ENCODE measurements around the gene GMPR. TPM values are rescaled to one million over a fixed set of nuclear protein-coding genes. Genes with fewer than 3 reads are reported as not detected.

GMPR gene
- total and polyA plus RNA-seq, 10 of the 15 experiments (the other 5 are each of a cell fraction or from before 2014, with no cell fraction given): 0.15 to 1.8 (median 0.49) TPM; not detected in 1

DNA sequence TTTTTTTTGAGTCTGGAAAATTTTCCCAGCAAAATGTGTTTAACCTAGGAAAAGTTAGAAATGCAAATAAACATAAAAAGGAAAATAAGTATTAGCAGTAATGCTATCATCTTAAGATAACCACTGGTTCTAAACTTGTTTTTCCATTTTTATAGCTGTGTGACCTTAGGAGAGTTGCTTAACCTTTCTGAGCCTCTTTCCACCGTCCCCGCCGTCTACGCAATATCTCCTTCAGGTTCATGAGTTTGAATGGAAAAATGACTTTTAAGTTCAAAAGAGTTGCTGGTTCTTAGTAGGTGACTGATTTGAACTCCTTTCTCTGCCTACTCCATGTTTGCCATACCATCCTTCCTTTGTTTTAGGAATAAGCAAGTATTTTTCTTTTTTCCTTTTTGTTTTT is 44.0 kb downstream of the GMPR start:
- Histone ChIP-seq H3K9ac (ENCODE audit: control insufficient read depth, insufficient read depth, low read length) (no peak overlapping the region), H3K27me3 (replicated peaks in 1 of 2; ENCODE audit: control insufficient read depth in 2 of 2, insufficient read depth in 2 of 2, low read length in 1 of 2) (no peaks in the 10 kb centered on the region; a peak in 2 of 4 replicates), H4K20me1 (ENCODE audit: control insufficient read depth, insufficient read depth) (no peaks in the 10 kb centered on the region), H3K27ac (ENCODE audit: control insufficient read depth, insufficient read depth) (no peak overlapping the region), H3K36me3 (ENCODE audit: control insufficient read depth in 2 of 2, insufficient read depth in 2 of 2, low read length in 1 of 2) (no peaks in the 10 kb centered on the region), H3K4me2 (ENCODE audit: control insufficient read depth, insufficient read depth) (no peak overlapping the region), H3K9me3 (replicated peaks; ENCODE audit: control insufficient read depth, insufficient read depth, low read length) (no peaks in the 10 kb centered on the region), H2AFZ (ENCODE audit: control insufficient read depth, low read depth, low read length) (no peak overlapping the region), H3K79me2 (ENCODE audit: control insufficient read depth, insufficient read depth, low read length) (no peaks in the 10 kb centered on the region), H3K4me3 (no peak overlapping the region), H3K4me1 (ENCODE audit: control insufficient read depth, insufficient read depth, low read length) (no peaks in the 10 kb centered on the region)
- ChIA-PET SMC1A (ENCODE audit: uncharacterized antibody, unreplicated experiment) (no interaction called here), POLR2A (no interaction called here), CTCF (no interaction called here), RAD21 (ENCODE audit: unreplicated experiment) (interaction anchor here (0.7 kb wide), 1 partner anchor 19 kb away, joined by 3 read pairs; no protein-coding TSS in a partner anchor)
- intact Hi-C loops (cut with micrococcal nuclease; ENCODE audit: unreplicated experiment): loop anchor here (10.0 kb wide), 2 partner anchors 682 to 802 kb away; no protein-coding TSS in a partner anchor
- DNase-seq (ENCODE audit: low read depth, low spot score) (no peak), ATAC-seq (no peak), FAIRE-seq (no peak)
- in situ Hi-C loops (cut with MboI): loop anchor here (10.0 kb wide), 1 partner anchor 802 kb away; no protein-coding TSS in a partner anchor
- TF ChIP-seq SMARCA5 (IDR thresholded peaks at IDR 0.05): no peak
- TF ChIP-seq MYC (IDR thresholded peaks at IDR 0.05; ENCODE audit: insufficient read depth, insufficient read length, insufficient replicate concordance, low read length, severe bottlenecking): no peak
- TF ChIP-seq, protein P1, sequence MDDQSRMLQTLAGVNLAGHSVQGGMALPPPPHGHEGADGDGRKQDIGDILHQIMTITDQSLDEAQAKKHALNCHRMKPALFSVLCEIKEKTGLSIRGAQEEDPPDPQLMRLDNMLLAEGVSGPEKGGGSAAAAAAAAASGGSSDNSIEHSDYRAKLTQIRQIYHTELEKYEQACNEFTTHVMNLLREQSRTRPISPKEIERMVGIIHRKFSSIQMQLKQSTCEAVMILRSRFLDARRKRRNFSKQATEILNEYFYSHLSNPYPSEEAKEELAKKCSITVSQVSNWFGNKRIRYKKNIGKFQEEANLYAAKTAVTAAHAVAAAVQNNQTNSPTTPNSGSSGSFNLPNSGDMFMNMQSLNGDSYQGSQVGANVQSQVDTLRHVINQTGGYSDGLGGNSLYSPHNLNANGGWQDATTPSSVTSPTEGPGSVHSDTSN (IDR thresholded peaks at IDR 0.05; ENCODE audit: insufficient replicate concordance, low read depth, low read length): no peak
- TF ChIP-seq BCL11A (IDR thresholded peaks at IDR 0.05; ENCODE audit: low read depth, low read length): no peak
- TF ChIP-seq, protein P2, sequence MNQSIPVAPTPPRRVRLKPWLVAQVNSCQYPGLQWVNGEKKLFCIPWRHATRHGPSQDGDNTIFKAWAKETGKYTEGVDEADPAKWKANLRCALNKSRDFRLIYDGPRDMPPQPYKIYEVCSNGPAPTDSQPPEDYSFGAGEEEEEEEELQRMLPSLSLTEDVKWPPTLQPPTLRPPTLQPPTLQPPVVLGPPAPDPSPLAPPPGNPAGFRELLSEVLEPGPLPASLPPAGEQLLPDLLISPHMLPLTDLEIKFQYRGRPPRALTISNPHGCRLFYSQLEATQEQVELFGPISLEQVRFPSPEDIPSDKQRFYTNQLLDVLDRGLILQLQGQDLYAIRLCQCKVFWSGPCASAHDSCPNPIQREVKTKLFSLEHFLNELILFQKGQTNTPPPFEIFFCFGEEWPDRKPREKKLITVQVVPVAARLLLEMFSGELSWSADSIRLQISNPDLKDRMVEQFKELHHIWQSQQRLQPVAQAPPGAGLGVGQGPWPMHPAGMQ (IDR thresholded peaks at IDR 0.05; ENCODE audit: borderline replicate concordance): no peak
- TF ChIP-seq BHLHE40 (IDR thresholded peaks at IDR 0.05; ENCODE audit: borderline replicate concordance in 1 of 2, low read depth in 2 of 2, low read length in 1 of 2): no peak
- no peak for TF ChIP-seq TBL1XR1 (IDR thresholded peaks at IDR 0.05; ENCODE audit: low read depth, low read length)
- TF ChIP-seq SIX5 (IDR thresholded peaks at IDR 0.05; ENCODE audit: low read depth, low read length, severe bottlenecking): no peak
- TF ChIP-seq, protein P3, sequence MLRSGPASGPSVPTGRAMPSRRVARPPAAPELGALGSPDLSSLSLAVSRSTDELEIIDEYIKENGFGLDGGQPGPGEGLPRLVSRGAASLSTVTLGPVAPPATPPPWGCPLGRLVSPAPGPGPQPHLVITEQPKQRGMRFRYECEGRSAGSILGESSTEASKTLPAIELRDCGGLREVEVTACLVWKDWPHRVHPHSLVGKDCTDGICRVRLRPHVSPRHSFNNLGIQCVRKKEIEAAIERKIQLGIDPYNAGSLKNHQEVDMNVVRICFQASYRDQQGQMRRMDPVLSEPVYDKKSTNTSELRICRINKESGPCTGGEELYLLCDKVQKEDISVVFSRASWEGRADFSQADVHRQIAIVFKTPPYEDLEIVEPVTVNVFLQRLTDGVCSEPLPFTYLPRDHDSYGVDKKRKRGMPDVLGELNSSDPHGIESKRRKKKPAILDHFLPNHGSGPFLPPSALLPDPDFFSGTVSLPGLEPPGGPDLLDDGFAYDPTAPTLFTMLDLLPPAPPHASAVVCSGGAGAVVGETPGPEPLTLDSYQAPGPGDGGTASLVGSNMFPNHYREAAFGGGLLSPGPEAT (IDR thresholded peaks at IDR 0.05; ENCODE audit: low read depth): no peak
- TF ChIP-seq KDM1A (IDR thresholded peaks at IDR 0.05; ENCODE audit: borderline replicate concordance): no peak
- TF ChIP-seq ASH2L (IDR thresholded peaks at IDR 0.05; ENCODE audit: borderline replicate concordance, low read depth): no peak
- TF ChIP-seq, protein P4, sequence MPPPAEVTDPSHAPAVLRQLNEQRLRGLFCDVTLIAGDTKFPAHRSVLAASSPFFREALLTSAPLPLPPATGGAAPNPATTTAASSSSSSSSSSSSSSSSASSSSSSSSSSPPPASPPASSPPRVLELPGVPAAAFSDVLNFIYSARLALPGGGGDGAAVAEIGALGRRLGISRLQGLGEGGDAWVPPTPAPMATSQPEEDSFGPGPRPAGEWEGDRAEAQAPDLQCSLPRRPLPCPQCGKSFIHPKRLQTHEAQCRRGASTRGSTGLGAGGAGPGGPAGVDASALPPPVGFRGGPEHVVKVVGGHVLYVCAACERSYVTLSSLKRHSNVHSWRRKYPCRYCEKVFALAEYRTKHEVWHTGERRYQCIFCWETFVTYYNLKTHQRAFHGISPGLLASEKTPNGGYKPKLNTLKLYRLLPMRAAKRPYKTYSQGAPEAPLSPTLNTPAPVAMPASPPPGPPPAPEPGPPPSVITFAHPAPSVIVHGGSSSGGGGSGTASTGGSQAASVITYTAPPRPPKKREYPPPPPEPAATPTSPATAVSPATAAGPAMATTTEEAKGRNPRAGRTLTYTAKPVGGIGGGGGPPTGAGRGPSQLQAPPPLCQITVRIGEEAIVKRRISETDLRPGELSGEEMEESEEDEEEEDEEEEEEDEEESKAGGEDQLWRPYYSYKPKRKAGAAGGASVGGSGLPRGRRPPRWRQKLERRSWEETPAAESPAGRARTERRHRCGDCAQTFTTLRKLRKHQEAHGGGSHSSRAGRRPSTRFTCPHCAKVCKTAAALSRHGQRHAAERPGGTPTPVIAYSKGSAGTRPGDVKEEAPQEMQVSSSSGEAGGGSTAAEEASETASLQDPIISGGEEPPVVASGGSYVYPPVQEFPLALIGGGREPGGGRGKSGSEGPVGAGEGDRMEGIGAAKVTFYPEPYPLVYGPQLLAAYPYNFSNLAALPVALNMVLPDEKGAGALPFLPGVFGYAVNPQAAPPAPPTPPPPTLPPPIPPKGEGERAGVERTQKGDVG (CRISPR knock-in tag; IDR thresholded peaks at IDR 0.05): no peak
- TF ChIP-seq ESRRA (IDR thresholded peaks at IDR 0.05; ENCODE audit: low read length): no peak
- WGBS (ENCODE audit: insufficient coverage, insufficient replicate concordance, low lambda C conversion rate, missing lambda C conversion rate): 98% methylated on average over 4 of the region's 4 CpGs
- no TSS peak for BruUV-seq (replicated peaks)
